ENCODE data around the gene PPP1R13L.

- no peak for TF ChIP-seq CTCF (conservative IDR thresholded peaks at IDR 0.05 in 1 of 2, IDR thresholded peaks at IDR 0.05 in 1 of 2; ENCODE audit: low read depth in 1 of 2, low read length in 2 of 2)
- no peak for TF ChIP-seq EZH2 (IDR thresholded peaks at IDR 0.05; ENCODE audit: low read length, missing control alignments)
Measured at GRCh38 chr19:45349126-45349415, 55.8 kb downstream of the PPP1R13L start.
